SK-N-SH (cell line): Measurements from ENCODE around the gene SOX18. TPM values are rescaled to one million over a fixed set of nuclear protein-coding genes. Genes with fewer than 3 reads are reported as not detected.

Experiments
- CTCF ChIA-PET: fragments of 300-600, 350-600 bp; formaldehyde crosslinking; extraction: SDS; loops from one replicate; lab custom pipeline; 2021; lab: Yijun Ruan, JAX
- POLR2A ChIA-PET: fragments of 350-600 bp; sonication (Branson Sonifier 250); formaldehyde crosslinking; extraction: SDS; loops from one replicate; lab custom pipeline; 2020; ENCODE audit warnings: antibody characterized with exemption, inconsistent platforms; lab: Yijun Ruan, JAX
- DNase-seq: peaks from one replicate; pipeline ENCODE4 v3.0.0; 2012
- H2AFZ ChIP-seq: fragments of 200-600 bp; sonication (generic); 2 replicates; pipeline ENCODE4 v1.8.1; 2016; ENCODE audit warnings: antibody characterized with exemption, mild to moderate bottlenecking, low read depth
- H3F3A ChIP-seq: fragments of 200-600 bp; sonication (generic); replicated peaks from 2 replicates; pipeline ENCODE3; 2016; ENCODE audit warnings: antibody characterized with exemption, mild to moderate bottlenecking; ENCODE audit not compliant: insufficient read depth
- H3K27ac ChIP-seq, 2 experiments: fragments of 200-500 bp in 1 of 2; fragments of 200-600 bp in 1 of 2; sonication (Bioruptor generic) in 1 of 2; sonication (generic), shearing (Covaris generic) in 1 of 2; 2 replicates each; pipeline versions ENCODE4 v1.5.1 to v1.6.1; 2014 to 2016; ENCODE audit warnings: low read depth in 2 of 2, inconsistent platforms in 1 of 2, low read length in 1 of 2, mild to moderate bottlenecking in 1 of 2, mixed read lengths in 1 of 2
- H3K27me3 ChIP-seq: fragments of 200-600 bp; sonication (generic), shearing (Covaris generic); 2 replicates; pipeline ENCODE4 v1.6.1; 2016; ENCODE audit warnings: mixed run types; ENCODE audit not compliant: insufficient read depth
- H3K36me3 ChIP-seq, 2 experiments: fragments of 200-500 bp in 1 of 2; fragments of 200-600 bp in 1 of 2; sonication (Bioruptor generic) in 1 of 2; sonication (generic) in 1 of 2; replicated peaks in 1 of 2; 2 replicates each; pipeline versions ENCODE3 to v1.5.1; 2014 to 2016; ENCODE audit warnings: low read length in 1 of 2, mild to moderate bottlenecking in 1 of 2; ENCODE audit not compliant: insufficient read depth in 2 of 2, control insufficient read depth in 1 of 2
- H3K4me1 ChIP-seq, 2 experiments: fragments of 200-500 bp in 1 of 2; fragments of 200-600 bp in 1 of 2; sonication (Bioruptor generic) in 1 of 2; sonication (generic), shearing (Covaris generic) in 1 of 2; 2 replicates each; pipeline versions ENCODE4 v1.5.1 to v1.6.1; 2014 to 2016; ENCODE audit warnings: low read depth in 1 of 2, low read length in 1 of 2, mixed run types in 1 of 2; ENCODE audit not compliant: insufficient read depth in 2 of 2, control insufficient read depth in 1 of 2
- H3K4me2 ChIP-seq: fragments of 200-600 bp; sonication (generic), shearing (Covaris generic); 2 replicates; pipeline ENCODE4 v1.6.1; 2017; ENCODE audit warnings: mixed run types
- H3K4me3 ChIP-seq, 2 experiments: fragments of 200-500 bp in 1 of 2; fragments of 200-600 bp in 1 of 2; sonication (Bioruptor generic) in 1 of 2; sonication (generic), shearing (Covaris generic) in 1 of 2; 2 replicates each; pipeline versions ENCODE4 v1.5.1 to v1.8.1; 2014 to 2016; ENCODE audit warnings: low read depth in 2 of 2, inconsistent platforms in 1 of 2, low read length in 1 of 2, mild to moderate bottlenecking in 1 of 2, mixed read lengths in 1 of 2, moderate library complexity in 1 of 2
- H3K79me2 ChIP-seq: fragments of 200-600 bp; sonication (generic); 2 replicates; pipeline ENCODE4 v1.8.1; 2017; ENCODE audit warnings: mild to moderate bottlenecking; ENCODE audit not compliant: insufficient read depth
- H3K9ac ChIP-seq: fragments of 200-600 bp; sonication (generic); 2 replicates; pipeline ENCODE4 v1.6.1; 2017; ENCODE audit warnings: mixed run types
- H3K9me2 ChIP-seq: fragments of 200-600 bp; sonication (generic); 2 replicates; pipeline ENCODE4 v1.6.1; 2017; ENCODE audit warnings: mixed run types
- H3K9me3 ChIP-seq: fragments of 200-600 bp; sonication (generic); 2 replicates; pipeline ENCODE4 v1.6.1; 2017; ENCODE audit warnings: mixed run types, mild to moderate bottlenecking, moderate library complexity
- H4K20me1 ChIP-seq: fragments of 200-600 bp; sonication (generic); 2 replicates; pipeline ENCODE4 v1.6.1; 2017; ENCODE audit warnings: mild to moderate bottlenecking, mixed run types; ENCODE audit not compliant: insufficient read depth
- CTCF ChIP-seq: fragments of 200-600 bp; sonication (generic); IDR thresholded peaks from 2 replicates; pipeline ENCODE4 v1.6.1; 2017; ENCODE audit warnings: antibody characterized with exemption, mild to moderate bottlenecking, moderate library complexity
- ELF1 ChIP-seq: IDR thresholded peaks from 2 replicates; pipeline ENCODE4 v1.4.0; 2012
- FOSL2 ChIP-seq: IDR thresholded peaks from 2 replicates; pipeline ENCODE4 v1.4.0; 2012; ENCODE audit warnings: low read depth, mild to moderate bottlenecking, moderate library complexity, borderline replicate concordance
- FOXJ3 ChIP-seq: sonication (generic); formaldehyde crosslinking; IDR thresholded peaks from 2 replicates; pipeline ENCODE4 v1.5.1; 2020; ENCODE audit warnings: mild to moderate bottlenecking, missing genetic modification reagents
- FOXM1 ChIP-seq: IDR thresholded peaks from 2 replicates; pipeline ENCODE4 v1.4.0; 2012; ENCODE audit warnings: low read depth, mild to moderate bottlenecking
- GABPA ChIP-seq: IDR thresholded peaks from 2 replicates; pipeline ENCODE4 v1.4.0; 2012; ENCODE audit warnings: low read depth, mild to moderate bottlenecking
- GATA2 ChIP-seq: sonication (generic); formaldehyde crosslinking; IDR thresholded peaks from 2 replicates; pipeline ENCODE4 v1.5.0; 2020; ENCODE audit warnings: mild to moderate bottlenecking, missing genetic modification reagents
- MAX ChIP-seq: IDR thresholded peaks from 2 replicates; pipeline ENCODE4 v1.4.0; 2012; ENCODE audit warnings: low read depth
- MEF2A ChIP-seq: IDR thresholded peaks from 2 replicates; pipeline ENCODE4 v1.4.0; 2012; ENCODE audit warnings: low read depth, borderline replicate concordance
- MXI1 ChIP-seq: IDR thresholded peaks from 2 replicates; pipeline ENCODE4 v1.6.1; 2012; ENCODE audit warnings: mild to moderate bottlenecking, low read depth, low read length, improper control_type of control experiment
- PBX3 ChIP-seq: IDR thresholded peaks from 2 replicates; pipeline ENCODE4; 2012
- RFX5 ChIP-seq: IDR thresholded peaks from 2 replicates; pipeline ENCODE4 v1.6.1; 2012; ENCODE audit warnings: mild to moderate bottlenecking, improper control_type of control experiment, low read length
- TAF1 ChIP-seq: IDR thresholded peaks from 2 replicates; pipeline ENCODE4 v1.6.1; 2012; ENCODE audit warnings: low read depth, mild to moderate bottlenecking, low read length, moderate library complexity, borderline replicate concordance
- TCF12 ChIP-seq: IDR thresholded peaks from 2 replicates; pipeline ENCODE4 v1.4.0; 2012
- USF1 ChIP-seq: IDR thresholded peaks from 2 replicates; pipeline ENCODE4 v1.4.0; 2012; ENCODE audit warnings: low read depth, borderline replicate concordance
- USF2 ChIP-seq: fragments of 150-350 bp; IDR thresholded peaks from 2 replicates; pipeline ENCODE4 v1.6.1; 2017; ENCODE audit warnings: antibody characterized with exemption, low read length, low read depth, borderline replicate concordance
- ZBTB33 ChIP-seq: IDR thresholded peaks from 2 replicates; pipeline ENCODE4 v1.4.0; 2012; ENCODE audit warnings: low read depth, borderline replicate concordance
- WGBS: methylation state at CpG from one replicate; pipeline ENCODE4 v1.1.6; 2017; ENCODE audit warnings: low lambda C conversion rate; 5-methylcytosine and 5-hydroxymethylcytosine counted together
- polyA plus RNA-seq, 3 experiments: library from polyadenylated mRNA; depleted of rRNA; stranded (reverse); fragments of >200 nt; gene quantifications; 2 replicates each; pipeline ENCODE4 v1.2.3, GENCODE V29; 2012

The SOX18 gene
- polyA plus RNA-seq, 1 of the 3 experiments (the other 2 are of a cell fraction), result not detected

- Histone ChIP-seq H3F3A (no peaks in the 10 kb centered on the region), H3K79me2 (no peaks in the 10 kb centered on the region), H3K4me1 (peaks cover 0 to 13% of the 10 kb centered on the region in 2 experiments; a peak in 1 of 4 replicates), H4K20me1 (0 out of 2 replicates have a peak, but pooled peaks cover 10% of the 10 kb centered on the region), H3K9me2 (no peaks in the 10 kb centered on the region), H3K4me3 (no peak overlapping the region), H3K9me3 (no peaks in the 10 kb centered on the region), H2AFZ (no peak overlapping the region), H3K9ac (no peak overlapping the region), H3K27ac (no peak overlapping the region), H3K27me3 (no peaks in the 10 kb centered on the region), H3K4me2 (no peak overlapping the region), H3K36me3 (peaks cover 0 to 14% of the 10 kb centered on the region in 2 experiments)
- WGBS, result 30% methylated on average over 18 of the region's 36 CpGs
- ChIA-PET CTCF (interaction anchor here (0.6 to 7.7 kb wide), 28 partner anchors 10 to 513 kb away, joined by 3 to 85 read pairs (median 4); partner anchors contain the start of genes LKAAEAR1, OPRL1, PRPF6 and RGS19), POLR2A (interaction anchor here (3.6 kb wide), 1 partner anchor 56 kb away, joined by 18 read pairs; the partner anchor contains the start of gene PRPF6)
- TF ChIP-seq FOXM1 (no peak), GATA2 (CRISPR knock-in tag) (peak; percentile 28; the same call in 1 of the 2 replicates), TAF1 (no peak), FOSL2 (no peak), CTCF (no peak), PBX3 (no peak)
- no peak for DNase-seq
Observed at GRCh38 chr20:64037498-64038213, 11.8 kb downstream of the SOX18 start.

GRCh38 chr20:64037199-64037497, 12.3 kb downstream of the SOX18 start:
- Histone ChIP-seq H3K9ac (no peak overlapping the region), H3F3A (no peaks in the 10 kb centered on the region), H3K4me2 (no peak overlapping the region), H2AFZ (no peak overlapping the region), H4K20me1 (0 out of 2 replicates have a peak, but pooled peaks cover 10% of the 10 kb centered on the region), H3K27ac (no peak overlapping the region), H3K36me3 (peaks cover 0 to 19% of the 10 kb centered on the region in 2 experiments), H3K9me3 (no peaks in the 10 kb centered on the region), H3K9me2 (no peaks in the 10 kb centered on the region), H3K4me3 (no peak overlapping the region), H3K4me1 (peaks cover 0 to 11% of the 10 kb centered on the region in 2 experiments; a peak in 1 of 4 replicates), H3K79me2 (no peaks in the 10 kb centered on the region), H3K27me3 (no peaks in the 10 kb centered on the region)
- POLR2A ChIA-PET, result interaction anchor here (3.6 kb wide), 1 partner anchor 56 kb away, joined by 18 read pairs; the partner anchor contains the start of gene PRPF6
- 100% methylated on average over 2 of the region's 3 CpGs for WGBS
- no peak for DNase-seq
- CTCF ChIA-PET, result interaction anchor here (0.9 to 7.7 kb wide), 8 partner anchors 11 to 83 kb away, joined by 3 to 85 read pairs (median 24); partner anchors contain the start of genes OPRL1, RGS19, SAMD10 and SOX18
- TF ChIP-seq ELF1 (no peak), MAX (no peak), TCF12 (no peak), MEF2A (no peak), USF1 (no peak), RFX5 (no peak), GABPA (no peak), MXI1 (no peak), PBX3 (no peak), FOXJ3 (CRISPR knock-in tag) (no peak), USF2 (no peak), ZBTB33 (no peak)
